Lung (tissue), 12 donors: Measurements from ENCODE around the gene CACNA1D. TPM values are rescaled to one million over a fixed set of nuclear protein-coding genes. Genes with fewer than 3 reads are reported as not detected.
"Not testable (repeated sequence)": the region's sequence is repeated elsewhere in the genome, so short reads cannot be mapped to it uniquely, and the experiment has no call there.

Source experiments
- ATAC-seq: fragments of 200-7000 bp; cut with Tn5 transposase; one replicate; pipeline ENCODE4 v1.9.1; 2020; ENCODE audit warnings: moderate number of reproducible peaks; ENCODE audit not compliant: insufficient read depth, low FRiP score
- DNase-seq, 3 donors: peaks; one replicate each; pipeline ENCODE4 v3.0.0-alpha.2; 2013 to 2017
- H3K27ac ChIP-seq, 2 donors: one replicate each; pipeline ENCODE4 v1.5.1; 2013; ENCODE audit warnings: mild to moderate bottlenecking in 2 of 2, moderate library complexity in 2 of 2, control low read depth in 1 of 2, inconsistent platforms in 1 of 2, low read depth in 1 of 2, low read length in 1 of 2
- H3K27me3 ChIP-seq, 3 donors: one replicate each; pipeline ENCODE4 v1.5.1; 2013; ENCODE audit warnings: low read length in 2 of 3; ENCODE audit not compliant: control insufficient read depth in 3 of 3, insufficient read depth in 3 of 3
- H3K36me3 ChIP-seq, 4 donors: one replicate each; pipeline ENCODE4 v1.5.1; 2013; ENCODE audit warnings: low read length in 4 of 4, mild to moderate bottlenecking in 1 of 4, moderate library complexity in 1 of 4; ENCODE audit not compliant: control insufficient read depth in 4 of 4, insufficient read depth in 4 of 4
- H3K4me1 ChIP-seq, 5 donors: one replicate each; pipeline ENCODE4 v1.5.1; 2013; ENCODE audit warnings: low read length in 5 of 5, mild to moderate bottlenecking in 2 of 5, moderate library complexity in 1 of 5; ENCODE audit not compliant: control insufficient read depth in 5 of 5, insufficient read depth in 5 of 5
- H3K4me3 ChIP-seq: one replicate; pipeline ENCODE4 v1.5.1; 2013; ENCODE audit warnings: mild to moderate bottlenecking, control low read depth, moderate library complexity
- H3K9ac ChIP-seq, 2 donors: one replicate each; pipeline ENCODE4 v1.5.1; 2013; ENCODE audit warnings: low read length in 2 of 2, control low read depth in 1 of 2; ENCODE audit not compliant: insufficient read depth in 1 of 2
- H3K9me3 ChIP-seq, 4 donors: one replicate each; pipeline ENCODE4 v1.5.1; 2013; ENCODE audit warnings: low read length in 3 of 4, mild to moderate bottlenecking in 1 of 4, moderate library complexity in 1 of 4; ENCODE audit not compliant: control insufficient read depth in 4 of 4, insufficient read depth in 3 of 4
- WGBS, 2 donors: extraction: QIAGEN DNeasy Blood & Tissue Kit; methylation state at CpG; one replicate each; pipeline ENCODE4 v1.1.7; 2013; 5-methylcytosine and 5-hydroxymethylcytosine counted together
- polyA plus RNA-seq, 2 donors: library from polyadenylated mRNA; stranded (reverse); fragments of 200-250 nt; gene quantifications; one replicate each; pipeline ENCODE4 v1.2.1, GENCODE V29; 2013
- total RNA-seq, 2 donors: library from RNA; depleted of rRNA in 1 of 2; stranded (reverse); fragments of >200 nt in 1 of 2; gene quantifications; one replicate each; pipeline ENCODE4 v1.2.1, GENCODE V29; 2014 to 2021
- TF ChIP-seq, protein P1 (sequence below): IDR thresholded peaks from 2 replicates; pipeline ENCODE4 v1.5.1; 2012; ENCODE audit warnings: mild to moderate bottlenecking; ENCODE audit errors: control extremely low read depth, extremely low read depth
- donor health status: control.
- donor health status: control.
- donor health status: Bipolar disorder and iron deficiency.
- donor health status: healthy.
- donor health status: DM: yes; HTN: yes; CAD: no.

CACNA1D gene
- total and polyA plus RNA-seq, 4 donors: 2.7 to 96.8 (median 23.1) TPM

DNA sequence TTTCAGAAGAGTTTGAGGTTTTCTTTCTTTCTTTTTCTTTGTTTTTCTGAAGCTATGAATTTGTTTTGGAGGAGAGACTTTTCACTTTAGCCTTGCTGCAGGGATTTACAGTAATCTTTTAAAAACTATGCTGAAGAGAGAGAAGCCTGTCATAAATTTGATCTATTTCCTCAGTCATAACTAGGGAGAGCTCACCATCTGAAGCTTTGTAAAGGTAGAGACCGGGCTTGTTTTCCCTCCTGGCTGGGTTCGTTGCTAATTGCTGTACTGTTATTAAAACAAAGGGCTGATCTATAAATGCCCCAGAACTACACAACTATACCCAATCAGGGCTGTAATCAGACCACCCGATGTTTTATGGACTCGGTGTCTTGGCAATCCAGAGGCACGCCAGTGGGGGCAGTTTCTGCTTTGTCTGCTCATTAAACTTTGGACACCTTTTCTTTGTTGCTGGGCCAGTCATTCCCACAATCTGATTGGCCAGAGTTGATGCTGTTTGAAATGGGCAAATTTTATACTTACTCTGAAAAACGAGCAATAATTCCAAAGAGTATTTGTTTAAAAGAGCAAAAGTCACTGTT, 164.3 kb downstream of the CACNA1D start:
- ATAC-seq: no peak
- no peak for DNase-seq
- 71 to 83% methylated on average over 6 of the region's 6 CpGs for WGBS, 2 donors
- Histone ChIP-seq H3K9ac (no peak overlapping the region), H3K4me1 (peaks cover 0 to 13% (median 0%) of the 10 kb centered on the region in 5 donors), H3K27ac (no peak overlapping the region), H3K4me3 (no peak overlapping the region), H3K9me3 (peaks cover 0 to 11% (median 4%) of the 10 kb centered on the region in 4 donors), H3K36me3 (peaks cover 0 to 26% (median 9%) of the 10 kb centered on the region in 4 donors), H3K27me3 (no peaks in the 10 kb centered on the region)
- TF ChIP-seq, protein P1, sequence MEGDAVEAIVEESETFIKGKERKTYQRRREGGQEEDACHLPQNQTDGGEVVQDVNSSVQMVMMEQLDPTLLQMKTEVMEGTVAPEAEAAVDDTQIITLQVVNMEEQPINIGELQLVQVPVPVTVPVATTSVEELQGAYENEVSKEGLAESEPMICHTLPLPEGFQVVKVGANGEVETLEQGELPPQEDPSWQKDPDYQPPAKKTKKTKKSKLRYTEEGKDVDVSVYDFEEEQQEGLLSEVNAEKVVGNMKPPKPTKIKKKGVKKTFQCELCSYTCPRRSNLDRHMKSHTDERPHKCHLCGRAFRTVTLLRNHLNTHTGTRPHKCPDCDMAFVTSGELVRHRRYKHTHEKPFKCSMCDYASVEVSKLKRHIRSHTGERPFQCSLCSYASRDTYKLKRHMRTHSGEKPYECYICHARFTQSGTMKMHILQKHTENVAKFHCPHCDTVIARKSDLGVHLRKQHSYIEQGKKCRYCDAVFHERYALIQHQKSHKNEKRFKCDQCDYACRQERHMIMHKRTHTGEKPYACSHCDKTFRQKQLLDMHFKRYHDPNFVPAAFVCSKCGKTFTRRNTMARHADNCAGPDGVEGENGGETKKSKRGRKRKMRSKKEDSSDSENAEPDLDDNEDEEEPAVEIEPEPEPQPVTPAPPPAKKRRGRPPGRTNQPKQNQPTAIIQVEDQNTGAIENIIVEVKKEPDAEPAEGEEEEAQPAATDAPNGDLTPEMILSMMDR: no peak

- Histone ChIP-seq H3K4me3 (no peak overlapping the region), H3K27ac (no peak overlapping the region), H3K9me3 (peaks cover 0 to 11% (median 4%) of the 10 kb centered on the region in 4 donors), H3K4me1 (peaks cover 0 to 13% (median 0%) of the 10 kb centered on the region in 5 donors), H3K36me3 (peaks cover 0 to 18% (median 9%) of the 10 kb centered on the region in 4 donors), H3K27me3 (no peaks in the 10 kb centered on the region), H3K9ac (no peak overlapping the region)
- ATAC-seq: no peak
- TF ChIP-seq, protein P1: no peak
- DNase-seq: no peak
- 94 to 95% methylated on average over 7 of the region's 7 CpGs for WGBS, 2 donors
Observed at GRCh38 chr3:53659996-53660395, 165.6 kb downstream of the CACNA1D start.

DNA sequence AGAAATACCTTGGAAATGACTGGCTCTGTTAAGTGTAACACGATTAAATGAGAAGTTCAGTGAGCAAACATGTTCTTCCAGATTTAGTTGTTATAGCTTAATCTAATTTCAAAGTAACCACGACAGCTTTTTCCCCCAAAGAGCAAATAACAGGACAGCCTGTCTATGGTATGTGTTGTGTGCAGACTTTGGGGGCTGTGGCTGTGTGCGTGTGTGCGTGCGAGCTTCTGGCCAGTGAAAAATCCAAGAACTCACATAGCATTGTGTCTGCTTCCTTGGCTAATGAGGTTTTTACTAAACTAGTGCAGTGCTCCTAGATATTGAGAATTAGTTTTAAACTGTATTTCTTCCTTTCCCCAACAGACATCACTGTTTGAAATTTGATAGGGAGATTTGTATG, 167.1 kb downstream of the CACNA1D start:
- TF ChIP-seq, protein P1: no peak

DNA sequence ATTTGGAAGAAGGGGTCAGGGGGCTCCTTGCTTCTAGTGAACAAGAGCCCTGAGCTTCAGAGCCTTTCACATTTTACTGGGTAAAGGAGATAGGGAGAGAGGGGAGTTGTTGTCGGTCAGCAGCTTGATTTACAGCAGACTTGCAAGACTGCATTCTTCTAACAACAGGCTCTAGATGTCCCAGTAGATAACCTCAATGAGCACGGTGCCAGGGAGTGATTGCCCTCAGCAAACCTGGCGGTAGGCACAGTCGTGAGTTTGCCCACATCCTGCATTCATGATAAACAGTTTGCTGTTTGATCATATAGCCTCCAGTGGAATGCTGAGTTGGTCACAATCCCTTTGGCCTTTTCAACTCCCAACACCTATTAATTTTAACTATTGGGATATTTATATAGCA, 170.4 kb downstream of the CACNA1D start:
- not testable (repeated sequence) for H3K4me3 ChIP-seq, H3K9ac ChIP-seq, H3K27me3 ChIP-seq, ATAC-seq, DNase-seq, H3K27ac ChIP-seq
- 78 to 88% methylated on average over 4 of the region's 4 CpGs for WGBS, 2 donors
- Histone ChIP-seq H3K4me1 (peaks cover 0 to 11% (median 0%) of the 10 kb centered on the region in 5 donors), H3K9me3 (peaks cover 0 to 11% (median 4%) of the 10 kb centered on the region in 4 donors), H3K36me3 (peaks cover 0 to 39% (median 14%) of the 10 kb centered on the region in 4 donors)

More for the DNA sequence above, 167.1 kb downstream of the CACNA1D start:
- no peak overlapping the region for H3K9ac ChIP-seq
- H3K4me1 ChIP-seq: peaks cover 0 to 13% (median 0%) of the 10 kb centered on the region in 5 donors
- peaks cover 0 to 11% (median 4%) of the 10 kb centered on the region in 4 donors for H3K9me3 ChIP-seq
- no peaks in the 10 kb centered on the region for H3K27me3 ChIP-seq
- H3K27ac ChIP-seq: no peak overlapping the region
- no peak overlapping the region for H3K4me3 ChIP-seq
- H3K36me3 ChIP-seq: peaks cover 0 to 27% (median 12%) of the 10 kb centered on the region in 4 donors
- DNase-seq (peak in 1 of 3 donors; percentile 16), ATAC-seq (no peak)
- WGBS, 2 donors: 78 to 87% methylated on average over 5 of the region's 5 CpGs
